ENCODE results near the gene KATNAL1.

The KATNAL1 gene

DNA sequence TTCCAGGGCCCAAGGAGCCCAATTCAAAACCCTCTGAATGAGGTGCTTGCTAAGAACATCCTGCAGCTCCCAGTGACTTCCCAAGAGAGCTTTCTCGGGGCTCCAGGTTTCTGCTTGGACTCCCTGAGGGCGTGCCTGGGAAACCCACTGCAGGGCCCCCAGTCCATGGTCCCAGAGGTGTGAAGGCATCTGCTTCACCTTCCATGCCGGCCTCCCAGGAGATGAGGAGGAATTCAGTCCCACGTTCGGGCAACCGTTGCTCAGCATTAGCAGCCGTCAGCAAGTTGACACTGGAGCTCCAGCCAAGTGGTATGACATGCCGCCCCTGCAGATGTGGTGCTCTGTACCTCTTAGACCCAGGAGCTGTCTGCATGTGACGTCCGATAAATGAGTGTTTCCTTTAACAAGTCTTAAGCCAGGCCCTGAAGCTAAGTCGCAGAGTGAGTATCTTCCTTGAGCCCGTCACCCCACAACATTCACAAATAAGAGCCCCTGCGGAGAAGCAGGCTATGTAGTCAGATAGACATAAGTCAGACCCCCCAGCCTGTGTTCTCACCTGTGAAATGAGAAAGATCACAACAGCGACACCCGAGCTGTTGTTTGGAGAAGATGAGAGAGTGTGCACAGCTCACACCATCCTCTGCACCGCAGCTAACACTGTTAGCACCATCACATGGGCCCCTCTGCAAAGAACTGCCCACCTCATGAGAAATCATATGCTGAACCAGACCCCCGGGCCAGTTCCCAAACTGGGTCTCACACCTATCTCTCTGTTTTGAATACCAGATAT is 150.3 kb downstream of the KATNAL1 start:
- TF ChIP-seq BHLHE40 (IDR thresholded peaks at IDR 0.05; ENCODE audit: borderline replicate concordance), result no peak
- no peak for TF ChIP-seq NFRKB (IDR thresholded peaks at IDR 0.05)
- no peak for TF ChIP-seq ARNT (IDR thresholded peaks at IDR 0.05)
- TF ChIP-seq PKNOX1 (IDR thresholded peaks at IDR 0.05), result no peak
- no peak for TF ChIP-seq ZNF384 (IDR thresholded peaks at IDR 0.05)
- no peak for TF ChIP-seq SUZ12 (IDR thresholded peaks at IDR 0.05)
- TF ChIP-seq TARDBP (IDR thresholded peaks at IDR 0.05), result no peak
- TF ChIP-seq FOXA1 (IDR thresholded peaks at IDR 0.05), result no peak
- no peak for TF ChIP-seq HDGF (IDR thresholded peaks at IDR 0.05; ENCODE audit: borderline replicate concordance)
- no peak for TF ChIP-seq FOXM1 (IDR thresholded peaks at IDR 0.05; ENCODE audit: borderline replicate concordance)
- no peak for TF ChIP-seq CTBP1 (IDR thresholded peaks at IDR 0.05; ENCODE audit: borderline replicate concordance)
- no peak for TF ChIP-seq FOXK2 (IDR thresholded peaks at IDR 0.05)
- no peak for TF ChIP-seq SP1 (IDR thresholded peaks at IDR 0.05)
- no peak for TF ChIP-seq LEF1 (IDR thresholded peaks at IDR 0.05; ENCODE audit: borderline replicate concordance)
- TF ChIP-seq L3MBTL2 (conservative IDR thresholded peaks at IDR 0.05), result no peak
- no peak for TF ChIP-seq ELF4 (IDR thresholded peaks at IDR 0.05)
- POLR2A ChIA-PET, result no interaction called here
- CTCF ChIA-PET, result interaction anchor here (1.4 kb wide), 1 partner anchor 24 kb away, joined by 3 read pairs; no protein-coding TSS in a partner anchor
- DNase-seq (ENCODE audit: extremely low spot score), result no peak

- TF ChIP-seq FOXK2 (IDR thresholded peaks at IDR 0.05) (no peak), HDGF (IDR thresholded peaks at IDR 0.05; ENCODE audit: borderline replicate concordance) (no peak), CTBP1 (IDR thresholded peaks at IDR 0.05; ENCODE audit: borderline replicate concordance) (no peak), ELF4 (IDR thresholded peaks at IDR 0.05) (no peak), LEF1 (IDR thresholded peaks at IDR 0.05; ENCODE audit: borderline replicate concordance) (no peak), ARNT (IDR thresholded peaks at IDR 0.05) (no peak), PKNOX1 (IDR thresholded peaks at IDR 0.05) (no peak), TARDBP (IDR thresholded peaks at IDR 0.05) (no peak), L3MBTL2 (conservative IDR thresholded peaks at IDR 0.05) (no peak), ZNF384 (IDR thresholded peaks at IDR 0.05) (no peak), BHLHE40 (IDR thresholded peaks at IDR 0.05; ENCODE audit: borderline replicate concordance) (no peak)
- DNase-seq (ENCODE audit: extremely low spot score), result no peak
- CTCF ChIA-PET, result interaction anchor here (1.4 kb wide), 1 partner anchor 23 kb away, joined by 3 read pairs; no protein-coding TSS in a partner anchor
- POLR2A ChIA-PET, result no interaction called here
Observed at GRCh38 chr13:30156270-30156669, 151.1 kb downstream of the KATNAL1 start.

DNA sequence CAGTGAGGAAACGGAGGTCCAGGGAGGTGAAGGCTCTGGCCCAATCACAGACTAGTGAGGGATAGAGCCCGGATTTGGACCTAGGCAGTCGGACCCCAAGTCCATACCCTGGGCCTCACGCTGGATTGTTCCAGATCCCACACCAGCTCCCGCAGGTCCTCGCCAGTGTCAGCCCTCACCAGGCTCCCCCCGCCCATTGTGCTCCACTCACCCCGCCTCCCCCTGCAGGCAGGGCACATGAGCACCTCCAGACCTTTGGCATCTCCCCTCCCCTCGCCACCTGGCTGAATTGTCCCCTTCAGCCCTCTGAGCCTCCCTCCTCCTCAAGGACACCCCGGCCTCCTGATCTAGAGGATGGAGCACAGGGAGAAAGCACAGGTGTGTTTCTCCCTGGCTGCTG is 152.4 kb downstream of the KATNAL1 start:
- CTCF ChIA-PET, result no interaction called here
- no peak for TF ChIP-seq SP1 (IDR thresholded peaks at IDR 0.05)
- TF ChIP-seq TARDBP (IDR thresholded peaks at IDR 0.05), result no peak
- no peak for TF ChIP-seq CTBP1 (IDR thresholded peaks at IDR 0.05; ENCODE audit: borderline replicate concordance)
- no peak for TF ChIP-seq ELF4 (IDR thresholded peaks at IDR 0.05)
- no peak for TF ChIP-seq FOXA1 (IDR thresholded peaks at IDR 0.05)
- no peak for DNase-seq (ENCODE audit: extremely low spot score)
- POLR2A ChIA-PET, result no interaction called here

- ChIA-PET POLR2A (no interaction called here), CTCF (no interaction called here)
- DNase-seq (ENCODE audit: extremely low spot score), result no peak
- TF ChIP-seq TARDBP (IDR thresholded peaks at IDR 0.05) (no peak), SUZ12 (IDR thresholded peaks at IDR 0.05) (no peak), SP1 (IDR thresholded peaks at IDR 0.05) (no peak), BHLHE40 (IDR thresholded peaks at IDR 0.05; ENCODE audit: borderline replicate concordance) (no peak), FOXM1 (IDR thresholded peaks at IDR 0.05; ENCODE audit: borderline replicate concordance) (no peak), FOXA1 (IDR thresholded peaks at IDR 0.05) (no peak), ELF4 (IDR thresholded peaks at IDR 0.05) (no peak), HDGF (IDR thresholded peaks at IDR 0.05; ENCODE audit: borderline replicate concordance) (no peak), PKNOX1 (IDR thresholded peaks at IDR 0.05) (no peak)
Observed at GRCh38 chr13:30154531-30154930, 152.8 kb downstream of the KATNAL1 start.

GRCh38 chr13:30153545-30154426 is 153.6 kb downstream of the KATNAL1 start:
- no peak for TF ChIP-seq SUZ12 (IDR thresholded peaks at IDR 0.05)
- no peak for TF ChIP-seq FOXA1 (IDR thresholded peaks at IDR 0.05)
- TF ChIP-seq ELF4 (IDR thresholded peaks at IDR 0.05), result no peak
- TF ChIP-seq FOXM1 (IDR thresholded peaks at IDR 0.05; ENCODE audit: borderline replicate concordance), result no peak
- TF ChIP-seq L3MBTL2 (conservative IDR thresholded peaks at IDR 0.05), result no peak
- no peak for TF ChIP-seq FOXK2 (IDR thresholded peaks at IDR 0.05)
- no peak for TF ChIP-seq HDGF (IDR thresholded peaks at IDR 0.05; ENCODE audit: borderline replicate concordance)
- TF ChIP-seq SP1 (IDR thresholded peaks at IDR 0.05), result no peak
- no peak for TF ChIP-seq LEF1 (IDR thresholded peaks at IDR 0.05; ENCODE audit: borderline replicate concordance)
- TF ChIP-seq NFRKB (IDR thresholded peaks at IDR 0.05), result no peak
- no peak for TF ChIP-seq ZNF384 (IDR thresholded peaks at IDR 0.05)
- TF ChIP-seq ARNT (IDR thresholded peaks at IDR 0.05), result no peak
- no peak for TF ChIP-seq BHLHE40 (IDR thresholded peaks at IDR 0.05; ENCODE audit: borderline replicate concordance)
- no peak for TF ChIP-seq PKNOX1 (IDR thresholded peaks at IDR 0.05)
- TF ChIP-seq CTBP1 (IDR thresholded peaks at IDR 0.05; ENCODE audit: borderline replicate concordance), result no peak
- ChIA-PET POLR2A (no interaction called here), CTCF (no interaction called here)
- no peak for DNase-seq (ENCODE audit: extremely low spot score)

Measured in HEK293T (cell line).